BJ (cell line): Measurements from ENCODE around the gene TIPIN. TPM values are rescaled to one million over a fixed set of nuclear protein-coding genes. Genes with fewer than 3 reads are reported as not detected.
"Not testable (repeated sequence)": the region's sequence is repeated elsewhere in the genome, so short reads cannot be mapped to it uniquely, and the experiment has no call there.

Experiments used
- CTCF ChIA-PET: fragments of 350-600 bp; formaldehyde crosslinking; extraction: SDS; loops from one replicate; lab custom pipeline; 2021; ENCODE audit warnings: antibody characterized with exemption, inconsistent platforms; lab: Yijun Ruan, JAX
- POLR2A ChIA-PET: fragments of 300-600 bp; sonication (Branson Sonifier 250); formaldehyde crosslinking; extraction: SDS; loops from one replicate; lab custom pipeline; 2021; ENCODE audit warnings: antibody characterized with exemption; lab: Charles Lee
- DNase-seq: peaks from one replicate; pipeline ENCODE4 v3.0.0-alpha.2; 2011; ENCODE audit warnings: low read depth
- H3K27me3 ChIP-seq: 2 replicates; pipeline ENCODE4 v1.6.0; 2011; ENCODE audit warnings: low read length; ENCODE audit not compliant: control insufficient read depth, insufficient read depth
- H3K36me3 ChIP-seq: 2 replicates; pipeline ENCODE4 v1.5.1; 2011; ENCODE audit warnings: low read length; ENCODE audit not compliant: control insufficient read depth, insufficient read depth
- H3K4me3 ChIP-seq: 2 replicates; pipeline ENCODE4 v1.5.1; 2011; ENCODE audit warnings: low read depth, mild to moderate bottlenecking, control low read depth, low read length
- polyA plus RNA-seq: library from polyadenylated mRNA; depleted of rRNA; stranded (reverse); fragments of >200 nt; gene quantifications from 2 replicates; pipeline ENCODE4 v1.2.3, GENCODE V29; 2011
- TF ChIP-seq, protein P1 (sequence below): IDR thresholded peaks from 2 replicates; pipeline ENCODE4 v1.5.1; 2011; ENCODE audit warnings: low read depth, mild to moderate bottlenecking, control low read depth, inconsistent platforms, low read length, moderate library complexity; ENCODE audit not compliant: insufficient read depth

The TIPIN gene
- polyA plus RNA-seq, 1 experiment = 3.0 TPM

DNA sequence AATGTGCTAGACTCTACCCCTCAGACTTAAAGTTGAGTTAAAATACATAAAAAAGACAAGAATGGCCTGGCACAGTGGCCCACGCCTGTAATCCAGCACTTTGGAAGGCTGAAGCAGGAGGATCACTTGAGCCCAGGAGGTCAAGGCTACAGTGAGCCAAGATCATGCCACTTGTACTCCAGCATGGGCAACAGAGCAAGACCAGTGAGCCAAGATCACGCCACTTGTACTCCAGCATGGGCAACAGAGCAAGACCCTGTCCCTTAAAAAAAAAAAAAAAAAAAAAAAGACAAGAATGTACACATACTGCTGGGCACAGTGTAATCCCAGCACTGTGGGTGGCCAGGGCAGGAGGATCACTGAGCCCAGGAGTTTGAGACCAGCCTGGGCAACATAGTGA is 45.7 kb downstream of the TIPIN start:
- CTCF ChIA-PET = no interaction called here
- TF ChIP-seq, protein P1, sequence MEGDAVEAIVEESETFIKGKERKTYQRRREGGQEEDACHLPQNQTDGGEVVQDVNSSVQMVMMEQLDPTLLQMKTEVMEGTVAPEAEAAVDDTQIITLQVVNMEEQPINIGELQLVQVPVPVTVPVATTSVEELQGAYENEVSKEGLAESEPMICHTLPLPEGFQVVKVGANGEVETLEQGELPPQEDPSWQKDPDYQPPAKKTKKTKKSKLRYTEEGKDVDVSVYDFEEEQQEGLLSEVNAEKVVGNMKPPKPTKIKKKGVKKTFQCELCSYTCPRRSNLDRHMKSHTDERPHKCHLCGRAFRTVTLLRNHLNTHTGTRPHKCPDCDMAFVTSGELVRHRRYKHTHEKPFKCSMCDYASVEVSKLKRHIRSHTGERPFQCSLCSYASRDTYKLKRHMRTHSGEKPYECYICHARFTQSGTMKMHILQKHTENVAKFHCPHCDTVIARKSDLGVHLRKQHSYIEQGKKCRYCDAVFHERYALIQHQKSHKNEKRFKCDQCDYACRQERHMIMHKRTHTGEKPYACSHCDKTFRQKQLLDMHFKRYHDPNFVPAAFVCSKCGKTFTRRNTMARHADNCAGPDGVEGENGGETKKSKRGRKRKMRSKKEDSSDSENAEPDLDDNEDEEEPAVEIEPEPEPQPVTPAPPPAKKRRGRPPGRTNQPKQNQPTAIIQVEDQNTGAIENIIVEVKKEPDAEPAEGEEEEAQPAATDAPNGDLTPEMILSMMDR = no peak
- no peak for DNase-seq
- Histone ChIP-seq H3K4me3 (no peak overlapping the region), H3K27me3 (no peaks in the 10 kb centered on the region), H3K36me3 (peaks cover 7% of the 10 kb centered on the region)
- POLR2A ChIA-PET = no interaction called here

DNA sequence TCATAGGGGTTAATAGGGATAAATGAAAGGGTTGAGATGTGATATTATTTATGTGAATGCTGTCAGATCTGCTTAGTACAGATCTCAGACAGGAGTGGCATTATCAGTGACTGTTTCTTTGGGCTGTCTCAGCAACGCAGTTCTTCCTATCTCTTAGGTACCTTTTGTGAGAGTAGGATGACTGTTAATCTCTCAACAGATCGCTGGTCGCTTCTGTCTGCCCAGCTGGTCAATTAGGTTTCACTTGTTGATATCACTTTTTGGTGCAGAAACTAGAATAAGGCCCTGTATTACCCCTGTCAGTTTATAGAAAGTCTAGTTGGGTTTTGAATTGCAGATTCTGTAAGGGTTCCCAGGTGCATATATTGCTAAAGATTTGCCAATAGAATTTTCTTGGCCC is 46.7 kb downstream of the TIPIN start:
- no peak for DNase-seq
- H3K4me3 ChIP-seq = no peak overlapping the region
- no peaks in the 10 kb centered on the region for H3K27me3 ChIP-seq
- POLR2A ChIA-PET = no interaction called here
- CTCF ChIA-PET = no interaction called here
- TF ChIP-seq, protein P1 = no peak
- peaks cover 4% of the 10 kb centered on the region for H3K36me3 ChIP-seq

DNA sequence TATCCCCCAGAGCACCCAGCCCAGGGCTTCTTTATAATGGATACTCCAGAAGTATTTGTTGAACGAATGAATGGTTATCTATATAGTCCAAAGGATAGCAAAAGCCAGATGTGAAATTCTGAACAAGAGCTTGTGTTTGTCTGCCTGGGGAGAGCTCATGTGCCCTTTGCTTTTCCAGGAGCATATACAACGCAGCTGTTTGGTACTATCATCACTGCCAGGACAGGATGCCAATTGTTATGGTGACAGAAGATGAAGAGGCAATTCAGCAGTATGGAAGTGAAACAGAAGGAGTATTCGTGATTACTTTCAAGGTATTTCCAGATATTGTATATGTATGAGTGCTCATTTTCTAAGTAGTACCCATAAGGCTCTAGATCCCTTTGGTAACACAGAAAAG is 48.0 kb downstream of the TIPIN start:
- no peaks in the 10 kb centered on the region for H3K27me3 ChIP-seq
- CTCF ChIA-PET = interaction anchor here (1.0 to 1.4 kb wide), 2 partner anchors 20 to 29 kb away, joined by 3 to 4 read pairs; no protein-coding TSS in a partner anchor
- no peak overlapping the region for H3K4me3 ChIP-seq
- peaks cover 3% of the 10 kb centered on the region for H3K36me3 ChIP-seq
- TF ChIP-seq, protein P1 = no peak
- POLR2A ChIA-PET = no interaction called here
- no peak for DNase-seq

DNA sequence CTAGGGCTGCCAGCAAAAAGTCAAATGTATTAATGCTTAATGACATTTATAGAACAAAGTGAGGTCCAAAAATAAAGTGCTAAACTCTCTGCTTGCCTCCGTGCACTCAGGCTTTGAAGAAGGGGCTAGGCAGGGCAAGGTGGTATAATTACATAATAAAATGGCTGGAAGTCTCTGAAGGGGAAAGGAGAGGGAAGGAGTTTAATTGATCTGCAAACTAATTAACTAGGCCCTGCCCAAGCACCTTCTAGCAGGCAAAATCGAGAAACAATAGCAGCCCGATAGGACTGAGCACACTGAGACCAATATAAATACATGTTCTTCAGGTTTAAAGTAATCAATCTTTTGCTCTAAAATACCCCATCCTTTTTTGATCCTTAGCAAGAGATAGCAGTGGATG is 50.1 kb downstream of the TIPIN start:
- Histone ChIP-seq H3K36me3 (peaks cover 2% of the 10 kb centered on the region), H3K27me3 (no peaks in the 10 kb centered on the region), H3K4me3 (no peak overlapping the region)
- TF ChIP-seq, protein P1 = no peak
- no peak for DNase-seq
- CTCF ChIA-PET = interaction anchor here (0.9 kb wide), 1 partner anchor 9 kb away, joined by 5 read pairs; no protein-coding TSS in a partner anchor
- POLR2A ChIA-PET = no interaction called here

DNA sequence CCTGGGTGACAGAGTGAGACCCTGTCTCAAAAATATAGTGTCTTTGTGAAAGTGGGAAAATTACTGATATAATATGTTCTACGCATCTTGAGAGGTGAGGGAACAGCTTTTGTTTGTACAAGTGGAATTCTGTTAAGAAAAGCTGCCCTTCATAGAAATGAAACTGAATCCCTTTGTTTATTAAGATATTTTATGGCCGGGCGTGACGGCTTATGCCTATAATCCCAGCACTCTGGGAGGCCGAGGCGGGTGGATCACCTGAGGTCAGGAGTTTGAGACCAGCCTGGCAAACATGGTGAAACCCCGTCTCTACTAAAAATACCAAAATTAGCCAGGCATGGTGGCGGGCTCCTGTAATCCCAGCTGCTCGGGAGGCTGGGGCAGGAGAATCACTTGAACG is 52.1 kb downstream of the TIPIN start:
- H3K36me3 ChIP-seq, H3K4me3 ChIP-seq, DNase-seq, H3K27me3 ChIP-seq, CTCF ChIA-PET: not testable (repeated sequence)
- POLR2A ChIA-PET = interaction anchor here (0.6 kb wide), 1 partner anchor 13 kb away, joined by 12 read pairs; no protein-coding TSS in a partner anchor
